ENCODE results near the gene PIEZO1. TPM values are rescaled to one million over a fixed set of nuclear protein-coding genes. Genes with fewer than 3 reads are reported as not detected.

The PIEZO1 gene
- total and polyA plus RNA-seq, 9 of the 15 experiments (the other 6 are each of a cell fraction or from before 2014, with no cell fraction given): 3.6 to 432 (median 131) TPM

DNA sequence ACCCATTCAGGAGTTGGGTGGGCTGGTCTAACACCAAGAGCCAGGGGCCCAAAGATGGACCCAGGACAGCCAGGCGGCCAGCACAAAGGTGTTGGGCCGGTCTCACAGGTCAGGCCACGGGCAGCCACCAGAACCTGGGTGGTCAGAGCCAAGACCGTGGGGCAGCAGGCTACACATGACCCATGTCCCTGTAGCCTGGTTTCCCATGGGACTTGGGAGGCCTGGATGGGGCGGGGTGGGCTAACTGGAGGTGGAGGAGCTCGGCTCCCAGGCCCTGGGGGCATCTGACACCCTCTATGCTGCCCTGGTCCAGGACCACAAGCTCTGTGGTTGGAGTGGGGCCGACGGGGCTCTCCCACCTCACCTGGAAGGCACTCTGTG lies 61.5 kb downstream of the PIEZO1 start:
- ATAC-seq: no peak
- peaks cover 97% of the 10 kb centered on the region; the same call in 2 of the 3 replicates for H3K36me3 ChIP-seq (ENCODE audit: control insufficient read depth, insufficient read depth, low read length)
- WGBS (ENCODE audit: insufficient coverage, low coverage, missing lambda C conversion rate): 85% methylated on average over 8 of the region's 8 CpGs
- no peaks in the 10 kb centered on the region; the same call in 1 of the 2 replicates for H4K20me1 ChIP-seq (replicated peaks; ENCODE audit: control insufficient read depth, insufficient read depth, low read length)
- POLR2A ChIA-PET: interaction anchor here (0.6 kb wide), 1 partner anchor 13 kb away, joined by 3 read pairs; no protein-coding TSS in a partner anchor
- peak overlapping the region in 1 of 2 experiments; percentile 17; a peak in 1 of 4 replicates for H3K9ac ChIP-seq (ENCODE audit: insufficient read depth in 1 of 2, low read depth in 2 of 2, low read length in 2 of 2)
- no peak for DNase-seq (ENCODE audit: extremely low read depth in 1 of 4, low spot score in 3 of 4)
- in situ Hi-C loops (cut with MboI): no loop called here
- intact Hi-C loops (cut with micrococcal nuclease): no loop called here
- H2AFZ ChIP-seq (ENCODE audit: low read depth, low read length): no peak overlapping the region
- peaks cover 0 to 61% of the 10 kb centered on the region in 2 experiments; a peak in 1 of 5 replicates for H3K4me1 ChIP-seq (replicated peaks in 1 of 2; ENCODE audit: control insufficient read depth in 2 of 2, insufficient read depth in 2 of 2, low read length in 2 of 2)
- no peak overlapping the region for H3K27ac ChIP-seq (ENCODE audit: extremely low read depth, low read depth, low read length)
- no peak for FAIRE-seq
- no peaks in the 10 kb centered on the region for H3K79me2 ChIP-seq (ENCODE audit: control insufficient read depth, insufficient read depth, low read length)
- H3K9me1 ChIP-seq (ENCODE audit: control insufficient read depth, insufficient read depth, low read length): no peaks in the 10 kb centered on the region
- no peaks in the 10 kb centered on the region for H3K9me3 ChIP-seq (replicated peaks; ENCODE audit: control insufficient read depth, insufficient read depth, low read depth, low read length)
- H3K4me3 ChIP-seq: no peak overlapping the region
- CTCF ChIA-PET (ENCODE audit: low intra/inter-chr PET ratio): no interaction called here
- no peak overlapping the region for H3K4me2 ChIP-seq (ENCODE audit: insufficient read depth, low read length)
- BruUV-seq (replicated peaks): no TSS peak
- TF ChIP-seq, protein P1, sequence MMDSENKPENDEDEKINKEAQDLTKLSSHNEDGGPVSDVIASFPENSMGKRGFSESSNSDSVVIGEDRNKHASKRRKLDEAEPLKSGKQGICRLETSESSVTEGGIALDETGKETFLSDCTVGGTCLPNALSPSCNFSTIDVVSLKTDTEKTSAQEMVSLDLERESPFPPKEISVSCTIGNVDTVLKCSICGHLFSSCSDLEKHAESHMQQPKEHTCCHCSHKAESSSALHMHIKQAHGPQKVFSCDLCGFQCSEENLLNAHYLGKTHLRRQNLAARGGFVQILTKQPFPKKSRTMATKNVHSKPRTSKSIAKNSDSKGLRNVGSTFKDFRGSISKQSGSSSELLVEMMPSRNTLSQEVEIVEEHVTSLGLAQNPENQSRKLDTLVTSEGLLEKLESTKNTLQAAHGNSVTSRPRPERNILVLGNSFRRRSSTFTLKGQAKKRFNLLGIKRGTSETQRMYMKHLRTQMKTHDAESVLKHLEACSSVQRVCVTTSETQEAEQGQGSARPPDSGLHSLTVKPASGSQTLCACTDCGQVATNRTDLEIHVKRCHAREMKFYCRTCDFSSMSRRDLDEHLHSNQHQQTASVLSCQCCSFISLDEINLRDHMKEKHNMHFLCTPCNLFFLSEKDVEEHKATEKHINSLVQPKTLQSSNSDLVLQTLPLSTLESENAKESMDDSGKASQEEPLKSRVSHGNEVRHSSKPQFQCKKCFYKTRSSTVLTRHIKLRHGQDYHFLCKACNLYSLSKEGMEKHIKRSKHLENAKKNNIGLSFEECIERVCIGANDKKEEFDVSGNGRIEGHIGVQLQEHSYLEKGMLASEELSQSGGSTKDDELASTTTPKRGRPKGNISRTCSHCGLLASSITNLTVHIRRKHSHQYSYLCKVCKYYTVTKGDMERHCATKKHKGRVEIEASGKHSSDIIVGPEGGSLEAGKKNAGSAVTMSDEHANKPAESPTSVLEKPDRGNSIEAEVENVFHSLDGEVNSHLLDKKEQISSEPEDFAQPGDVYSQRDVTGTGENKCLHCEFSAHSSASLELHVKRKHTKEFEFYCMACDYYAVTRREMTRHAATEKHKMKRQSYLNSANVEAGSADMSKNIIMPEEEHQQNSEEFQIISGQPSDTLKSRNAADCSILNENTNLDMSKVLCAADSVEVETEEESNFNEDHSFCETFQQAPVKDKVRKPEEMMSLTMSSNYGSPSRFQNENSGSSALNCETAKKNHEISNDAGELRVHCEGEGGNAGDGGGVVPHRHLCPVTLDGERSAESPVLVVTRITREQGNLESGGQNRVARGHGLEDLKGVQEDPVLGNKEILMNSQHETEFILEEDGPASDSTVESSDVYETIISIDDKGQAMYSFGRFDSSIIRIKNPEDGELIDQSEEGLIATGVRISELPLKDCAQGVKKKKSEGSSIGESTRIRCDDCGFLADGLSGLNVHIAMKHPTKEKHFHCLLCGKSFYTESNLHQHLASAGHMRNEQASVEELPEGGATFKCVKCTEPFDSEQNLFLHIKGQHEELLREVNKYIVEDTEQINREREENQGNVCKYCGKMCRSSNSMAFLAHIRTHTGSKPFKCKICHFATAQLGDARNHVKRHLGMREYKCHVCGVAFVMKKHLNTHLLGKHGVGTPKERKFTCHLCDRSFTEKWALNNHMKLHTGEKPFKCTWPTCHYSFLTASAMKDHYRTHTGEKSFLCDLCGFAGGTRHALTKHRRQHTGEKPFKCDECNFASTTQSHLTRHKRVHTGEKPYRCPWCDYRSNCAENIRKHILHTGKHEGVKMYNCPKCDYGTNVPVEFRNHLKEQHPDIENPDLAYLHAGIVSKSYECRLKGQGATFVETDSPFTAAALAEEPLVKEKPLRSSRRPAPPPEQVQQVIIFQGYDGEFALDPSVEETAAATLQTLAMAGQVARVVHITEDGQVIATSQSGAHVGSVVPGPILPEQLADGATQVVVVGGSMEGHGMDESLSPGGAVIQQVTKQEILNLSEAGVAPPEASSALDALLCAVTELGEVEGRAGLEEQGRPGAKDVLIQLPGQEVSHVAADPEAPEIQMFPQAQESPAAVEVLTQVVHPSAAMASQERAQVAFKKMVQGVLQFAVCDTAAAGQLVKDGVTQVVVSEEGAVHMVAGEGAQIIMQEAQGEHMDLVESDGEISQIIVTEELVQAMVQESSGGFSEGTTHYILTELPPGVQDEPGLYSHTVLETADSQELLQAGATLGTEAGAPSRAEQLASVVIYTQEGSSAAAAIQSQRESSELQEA (IDR thresholded peaks at IDR 0.05; ENCODE audit: low read depth): no peak
- TF ChIP-seq NCOR1 (IDR thresholded peaks at IDR 0.05) (no peak), RBFOX2 (IDR thresholded peaks at IDR 0.05; ENCODE audit: low read depth, low read length) (0 out of 2 replicates have a peak, but pooled peaks have one; percentile 16), KAT8 (IDR thresholded peaks at IDR 0.05; ENCODE audit: low read depth) (no peak), POLR2G (IDR thresholded peaks at IDR 0.05; ENCODE audit: low read depth, low read length) (peak; percentile 55), ZNF282 (CRISPR knock-in tag; IDR thresholded peaks at IDR 0.05) (no peak), ZNF511 (CRISPR knock-in tag; IDR thresholded peaks at IDR 0.05) (no peak), MTA2 (IDR thresholded peaks at IDR 0.05; ENCODE audit: low read depth) (no peak), MTF1 (CRISPR knock-in tag; IDR thresholded peaks at IDR 0.05; ENCODE audit: borderline replicate concordance) (no peak)
- TF ChIP-seq, protein P2, sequence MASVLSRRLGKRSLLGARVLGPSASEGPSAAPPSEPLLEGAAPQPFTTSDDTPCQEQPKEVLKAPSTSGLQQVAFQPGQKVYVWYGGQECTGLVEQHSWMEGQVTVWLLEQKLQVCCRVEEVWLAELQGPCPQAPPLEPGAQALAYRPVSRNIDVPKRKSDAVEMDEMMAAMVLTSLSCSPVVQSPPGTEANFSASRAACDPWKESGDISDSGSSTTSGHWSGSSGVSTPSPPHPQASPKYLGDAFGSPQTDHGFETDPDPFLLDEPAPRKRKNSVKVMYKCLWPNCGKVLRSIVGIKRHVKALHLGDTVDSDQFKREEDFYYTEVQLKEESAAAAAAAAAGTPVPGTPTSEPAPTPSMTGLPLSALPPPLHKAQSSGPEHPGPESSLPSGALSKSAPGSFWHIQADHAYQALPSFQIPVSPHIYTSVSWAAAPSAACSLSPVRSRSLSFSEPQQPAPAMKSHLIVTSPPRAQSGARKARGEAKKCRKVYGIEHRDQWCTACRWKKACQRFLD (CRISPR knock-in tag; IDR thresholded peaks at IDR 0.05): no peak
- H3K27me3 ChIP-seq (ENCODE audit: control insufficient read depth in 2 of 2, insufficient read depth in 2 of 2, low read length in 2 of 2): no peaks in the 10 kb centered on the region
